Activated CD4-positive, alpha-beta T cell treated with anti-CD3 and anti-CD28 coated beads, Interleukin-2, amount 10 ng/mL, durations not matched to agents 24 days and 14 days (primary cell): ENCODE results near the gene ANK3. TPM values are rescaled to one million over a fixed set of nuclear protein-coding genes. Genes with fewer than 3 reads are reported as not detected.
"Not testable (repeated sequence)": the region's sequence is repeated elsewhere in the genome, so short reads cannot be mapped to it uniquely, and the experiment has no call there.

Experiments used
- DNase-seq: peaks from one replicate; pipeline ENCODE4 v3.0.0; 2022
- H3K27ac Mint-ChIP-seq: one replicate; pipeline ENCODE4 v1.8.0; 2022; ENCODE audit warnings: mild to moderate bottlenecking, mixed read lengths
- H3K27me3 Mint-ChIP-seq: one replicate; pipeline ENCODE4 v1.8.0; 2022; ENCODE audit warnings: mixed read lengths
- H3K36me3 Mint-ChIP-seq: one replicate; pipeline ENCODE4 v1.8.0; 2022; ENCODE audit warnings: low read depth, mild to moderate bottlenecking, mixed read lengths
- H3K4me1 Mint-ChIP-seq: one replicate; pipeline ENCODE4 v1.8.0; 2021; ENCODE audit warnings: mixed read lengths
- H3K4me3 Mint-ChIP-seq: one replicate; pipeline ENCODE4 v1.8.0; 2022; ENCODE audit warnings: mild to moderate bottlenecking, moderate library complexity, mixed read lengths
- H3K9me3 Mint-ChIP-seq: one replicate; pipeline ENCODE4 v1.8.0; 2021; ENCODE audit warnings: mixed read lengths
- intact Hi-C: fragments of 100-400 bp; cut with micrococcal nuclease; formaldehyde crosslinking; loops from one replicate; pipeline ENCODE4 v1.15.1; 2023
- total RNA-seq: library from RNA; stranded (reverse); gene quantifications from 2 replicates; pipeline ENCODE4 v1.2.3, GENCODE V29; 2022

Gene ANK3
- total RNA-seq, 1 donor from 2014 or later: 23.5 TPM

DNA sequence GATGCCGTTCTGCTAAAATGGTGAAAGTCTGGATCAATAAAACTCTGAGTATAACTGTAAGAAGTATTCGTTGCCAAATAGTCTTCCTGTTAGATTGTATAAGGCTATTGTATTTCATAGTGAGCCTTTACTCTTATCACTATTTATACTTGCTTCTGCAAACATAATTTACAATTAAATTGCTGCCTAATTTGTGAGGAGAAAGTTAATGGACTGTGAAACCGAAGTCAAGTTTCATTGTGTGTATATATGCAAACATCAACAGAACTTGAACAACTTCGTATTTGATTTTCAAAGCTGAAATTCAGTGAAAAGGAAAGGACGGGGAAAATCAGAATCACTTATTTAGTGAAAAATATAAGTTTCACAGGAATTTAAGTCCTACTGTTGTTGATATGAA lies 347.4 kb downstream of the ANK3 start:
- no peak overlapping the region for H3K27ac Mint-ChIP-seq
- H3K36me3 Mint-ChIP-seq: no peaks in the 10 kb centered on the region
- no peak overlapping the region for H3K4me3 Mint-ChIP-seq
- DNase-seq: no peak
- no peaks in the 10 kb centered on the region for H3K9me3 Mint-ChIP-seq
- intact Hi-C loops: loop anchor here (10.0 kb wide), 1 partner anchor 797 kb away; no protein-coding TSS in a partner anchor
- no peaks in the 10 kb centered on the region for H3K4me1 Mint-ChIP-seq
- H3K27me3 Mint-ChIP-seq: no peaks in the 10 kb centered on the region

DNA sequence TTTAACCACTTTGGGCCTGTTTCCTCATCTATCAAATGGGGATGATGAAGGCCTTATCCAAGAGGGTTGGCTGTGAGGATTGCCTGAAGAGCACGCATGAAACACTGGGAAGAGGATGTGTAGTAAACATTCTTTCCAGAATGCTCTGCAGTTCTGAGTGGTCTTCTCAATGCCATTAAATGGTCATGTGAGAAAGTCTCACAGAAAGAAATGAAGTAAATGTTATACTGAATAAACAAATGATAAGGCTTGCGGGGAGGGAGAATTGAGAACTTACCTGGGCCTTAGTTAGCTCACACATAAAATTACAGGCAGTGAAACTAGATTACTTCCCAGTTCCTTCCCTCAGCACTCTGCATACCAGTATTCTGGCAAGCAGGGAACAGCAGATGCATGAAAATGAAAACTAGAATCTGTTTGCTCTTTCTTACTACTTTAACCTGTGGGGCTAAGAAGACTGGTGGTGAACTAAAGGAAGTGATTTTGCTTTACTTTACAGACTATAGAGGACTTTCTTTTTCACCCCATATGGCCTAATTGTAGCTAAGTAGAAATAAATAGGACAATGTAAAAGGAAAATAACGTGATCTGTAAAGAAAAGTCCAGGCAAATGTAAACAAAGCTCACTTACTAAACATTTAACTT lies 348.1 kb downstream of the ANK3 start:
- H3K36me3 Mint-ChIP-seq: no peaks in the 10 kb centered on the region
- H3K27ac Mint-ChIP-seq: no peak overlapping the region
- intact Hi-C loops: loop anchor here (10.0 kb wide), 1 partner anchor 797 kb away; no protein-coding TSS in a partner anchor
- no peaks in the 10 kb centered on the region for H3K4me1 Mint-ChIP-seq
- H3K4me3 Mint-ChIP-seq: no peak overlapping the region
- H3K27me3 Mint-ChIP-seq: no peaks in the 10 kb centered on the region
- no peaks in the 10 kb centered on the region for H3K9me3 Mint-ChIP-seq
- no peak for DNase-seq

DNA sequence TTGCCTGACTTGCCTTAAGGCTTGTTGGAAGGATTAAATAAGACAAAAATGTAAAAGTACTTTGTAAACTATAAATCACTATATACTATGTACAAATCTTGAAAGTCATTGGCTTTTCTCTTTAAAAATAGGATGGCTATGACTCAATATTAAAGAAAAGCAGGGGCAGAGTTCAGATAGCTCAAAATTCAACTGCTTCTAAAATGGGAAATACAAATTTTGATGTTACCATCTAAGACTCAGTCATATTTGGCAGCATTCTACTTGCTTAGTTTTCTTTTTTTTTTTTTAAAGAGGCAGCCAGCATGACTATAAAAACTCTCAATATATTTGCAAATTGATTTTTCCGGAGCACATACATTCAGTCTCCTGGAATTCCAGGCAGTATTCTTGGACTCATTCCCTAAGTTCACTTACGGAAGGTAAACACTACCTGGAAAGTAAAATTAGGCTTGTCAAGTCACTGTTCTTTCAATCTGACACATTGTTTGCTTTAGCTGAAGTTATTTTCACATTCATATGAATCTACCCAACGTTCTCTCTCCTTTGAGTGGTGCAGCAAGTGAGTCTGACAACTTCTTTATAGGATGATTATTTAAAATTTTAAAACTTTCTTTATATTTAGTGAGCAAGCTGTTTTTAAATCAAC lies 349.5 kb downstream of the ANK3 start:
- Mint-ChIP-seq H3K36me3 (no peaks in the 10 kb centered on the region), H3K4me3 (no peak overlapping the region), H3K9me3 (no peaks in the 10 kb centered on the region), H3K27me3 (no peaks in the 10 kb centered on the region), H3K4me1 (no peaks in the 10 kb centered on the region), H3K27ac (no peak overlapping the region)
- intact Hi-C loops: loop anchor here (10.0 kb wide), 1 partner anchor 795 kb away; no protein-coding TSS in a partner anchor
- no peak for DNase-seq

DNA sequence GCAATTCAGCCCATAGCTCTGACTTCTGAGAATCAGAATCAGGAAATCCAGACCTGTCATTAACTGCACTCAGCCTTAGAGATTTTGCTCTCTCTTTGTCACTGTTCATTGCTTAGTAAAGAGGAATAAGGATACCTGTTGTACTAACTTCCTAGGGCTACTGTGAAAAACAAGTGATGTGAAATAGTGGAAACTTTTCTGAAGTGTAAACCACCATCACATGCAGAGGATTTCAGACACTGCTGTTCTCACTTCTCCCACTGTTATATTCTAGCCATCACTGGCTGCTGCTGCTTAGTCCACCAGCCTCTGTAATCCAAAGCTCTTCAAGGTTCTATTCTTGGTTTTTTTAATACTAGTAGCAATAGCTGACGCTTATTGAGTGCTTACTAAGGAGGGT lies 353.7 kb downstream of the ANK3 start:
- intact Hi-C loops: no loop called here
- Mint-ChIP-seq H3K4me3 (no peak overlapping the region), H3K36me3 (peaks cover 4% of the 10 kb centered on the region), H3K4me1 (peaks cover 6% of the 10 kb centered on the region), H3K27ac (no peak overlapping the region), H3K9me3 (no peaks in the 10 kb centered on the region), H3K27me3 (no peaks in the 10 kb centered on the region)
- DNase-seq: no peak

DNA sequence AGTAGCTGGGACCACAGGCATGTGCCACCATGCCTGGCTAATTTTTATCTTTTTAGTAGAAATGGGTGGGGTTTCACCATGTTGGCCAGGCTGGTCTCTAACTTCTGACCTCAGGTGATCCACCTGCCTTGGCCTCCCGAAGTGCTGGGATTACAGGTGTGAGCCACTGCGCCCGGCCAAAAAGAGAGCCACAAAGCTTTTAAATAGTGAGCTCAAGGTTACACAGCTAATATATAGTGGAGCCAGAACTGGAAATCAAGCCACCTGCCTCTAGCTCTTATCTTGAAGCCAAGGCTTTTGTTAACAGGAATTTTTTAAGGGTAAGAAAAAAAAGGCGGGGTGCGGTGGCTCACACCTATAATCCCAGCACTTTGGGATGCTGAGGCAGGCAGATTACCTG lies 354.3 kb downstream of the ANK3 start:
- H3K4me1 Mint-ChIP-seq, H3K36me3 Mint-ChIP-seq, DNase-seq, H3K27me3 Mint-ChIP-seq, intact Hi-C loops, H3K9me3 Mint-ChIP-seq, H3K27ac Mint-ChIP-seq, H3K4me3 Mint-ChIP-seq: not testable (repeated sequence)

DNA sequence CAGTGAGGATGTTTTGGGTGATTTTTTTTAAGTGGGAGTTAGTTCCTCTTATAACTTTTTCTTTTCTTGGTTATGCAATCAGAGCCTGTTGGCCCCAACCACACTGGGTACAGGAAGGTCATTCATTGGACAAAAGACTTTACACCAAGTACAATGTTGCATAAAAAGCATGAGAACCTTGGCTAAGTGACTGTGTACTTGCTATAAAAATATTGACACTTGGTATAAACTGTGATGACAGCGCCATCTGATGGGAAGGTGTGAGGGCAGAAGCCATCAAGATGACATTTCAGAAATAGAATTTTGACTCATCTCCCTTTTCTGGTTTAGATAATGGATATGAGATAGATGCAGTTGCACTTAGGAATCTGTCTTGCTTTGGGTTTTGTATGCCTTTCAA lies 357.0 kb downstream of the ANK3 start:
- peaks cover 4% of the 10 kb centered on the region for H3K36me3 Mint-ChIP-seq
- no peaks in the 10 kb centered on the region for H3K27me3 Mint-ChIP-seq
- H3K4me3 Mint-ChIP-seq: no peak overlapping the region
- peaks cover 6% of the 10 kb centered on the region for H3K4me1 Mint-ChIP-seq
- intact Hi-C loops: loop anchor here (1.0 to 5.0 kb wide), 4 partner anchors 126 to 406 kb away; partner anchors contain the start of gene CCDC6
- no peak overlapping the region for H3K27ac Mint-ChIP-seq
- H3K9me3 Mint-ChIP-seq: no peaks in the 10 kb centered on the region
- DNase-seq: peak; percentile 79

DNA sequence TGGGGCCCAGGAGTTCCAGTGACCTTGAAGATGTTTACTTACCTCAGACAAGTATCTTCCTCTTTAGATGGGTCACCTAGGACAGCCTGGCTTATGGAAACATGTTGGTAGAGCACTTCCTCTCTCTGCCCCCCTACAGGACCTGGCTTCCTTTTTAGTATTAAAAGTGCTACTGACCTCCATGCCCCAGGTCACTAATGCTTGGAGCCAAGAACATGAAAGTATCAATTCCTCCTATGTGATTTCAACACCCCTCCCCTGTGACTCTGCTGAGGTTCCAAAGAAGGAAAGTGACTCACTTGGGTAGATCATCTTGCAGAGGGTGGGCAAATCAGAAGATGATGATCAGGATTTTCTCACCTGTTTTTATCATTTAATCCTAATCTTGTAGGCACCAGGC lies 358.0 kb downstream of the ANK3 start:
- Mint-ChIP-seq H3K9me3 (no peaks in the 10 kb centered on the region), H3K36me3 (peaks cover 4% of the 10 kb centered on the region), H3K4me1 (peaks cover 6% of the 10 kb centered on the region), H3K27me3 (no peaks in the 10 kb centered on the region), H3K27ac (no peak overlapping the region), H3K4me3 (no peak overlapping the region)
- intact Hi-C loops: loop anchor here (1.0 to 5.0 kb wide), 4 partner anchors 125 to 405 kb away; partner anchors contain the start of gene CCDC6
- no peak for DNase-seq

DNA sequence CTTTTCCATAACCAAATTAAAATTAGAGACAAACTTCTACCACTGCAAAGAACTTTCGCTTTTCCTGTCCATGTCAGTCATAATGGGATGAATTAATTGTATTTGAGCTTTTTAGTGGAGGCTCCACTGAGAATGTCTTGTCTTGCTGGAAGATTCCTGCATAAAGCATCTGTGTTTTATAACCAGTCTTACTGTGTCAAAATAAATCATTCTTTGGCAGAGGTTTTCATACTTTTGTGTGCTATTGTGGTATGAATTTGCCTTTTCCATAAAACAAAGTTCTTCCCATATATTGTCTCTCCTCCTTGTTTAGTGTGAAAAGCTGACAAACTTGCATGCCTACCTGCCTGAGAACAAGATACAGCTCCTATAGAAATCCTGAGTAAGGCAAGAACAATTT lies 358.5 kb downstream of the ANK3 start:
- intact Hi-C loops: loop anchor here (5.0 kb wide), 1 partner anchor 154 kb away; no protein-coding TSS in a partner anchor
- no peak overlapping the region for H3K27ac Mint-ChIP-seq
- no peaks in the 10 kb centered on the region for H3K9me3 Mint-ChIP-seq
- no peaks in the 10 kb centered on the region for H3K27me3 Mint-ChIP-seq
- DNase-seq: no peak
- peaks cover 4% of the 10 kb centered on the region for H3K36me3 Mint-ChIP-seq
- H3K4me3 Mint-ChIP-seq: no peak overlapping the region
- H3K4me1 Mint-ChIP-seq: peaks cover 6% of the 10 kb centered on the region

DNA sequence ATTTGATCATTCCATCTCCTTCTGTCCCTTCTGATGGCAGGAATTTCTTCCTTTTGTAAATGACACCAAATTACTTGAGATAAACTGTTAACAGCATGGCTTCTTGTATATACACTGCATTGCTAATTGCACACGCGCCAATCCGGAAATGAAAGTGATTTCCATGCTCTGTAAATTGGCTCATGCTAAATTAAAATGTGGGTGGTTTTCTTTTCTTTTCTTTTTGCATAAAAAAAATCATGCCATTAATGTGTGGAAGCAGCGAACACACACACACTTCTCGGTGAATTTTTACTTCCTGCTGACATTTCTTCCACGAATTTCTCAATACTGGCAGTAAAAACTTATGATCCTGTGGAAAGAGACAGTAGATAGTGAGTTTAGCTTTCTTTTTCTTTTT lies 360.2 kb downstream of the ANK3 start:
- peaks cover 4% of the 10 kb centered on the region for H3K36me3 Mint-ChIP-seq
- intact Hi-C loops: no loop called here
- H3K27me3 Mint-ChIP-seq: no peaks in the 10 kb centered on the region
- no peak for DNase-seq
- no peaks in the 10 kb centered on the region for H3K9me3 Mint-ChIP-seq
- H3K4me1 Mint-ChIP-seq: peaks cover 6% of the 10 kb centered on the region
- no peak overlapping the region for H3K4me3 Mint-ChIP-seq
- no peak overlapping the region for H3K27ac Mint-ChIP-seq

DNA sequence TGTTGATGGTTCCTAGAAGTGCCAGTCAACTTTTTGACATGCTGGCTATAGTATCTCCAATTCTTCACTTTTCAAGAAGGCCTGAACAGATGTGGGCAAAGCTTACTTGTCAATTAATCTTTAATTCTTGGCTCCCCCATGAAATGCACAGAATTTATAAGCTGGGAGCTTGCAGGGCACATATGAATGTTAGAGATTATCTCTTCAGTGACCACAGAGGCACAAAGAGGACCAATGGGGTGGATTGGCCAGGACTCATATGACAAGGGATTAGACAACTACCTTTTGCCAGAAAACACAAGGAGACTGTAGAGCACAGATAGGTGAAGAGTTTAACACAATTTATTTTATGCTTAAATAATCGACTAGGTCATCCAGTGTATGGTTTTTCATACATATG lies 361.6 kb downstream of the ANK3 start:
- intact Hi-C loops: no loop called here
- peaks cover 4% of the 10 kb centered on the region for H3K36me3 Mint-ChIP-seq
- H3K9me3 Mint-ChIP-seq: no peaks in the 10 kb centered on the region
- no peak overlapping the region for H3K27ac Mint-ChIP-seq
- no peak for DNase-seq
- peaks cover 6% of the 10 kb centered on the region for H3K4me1 Mint-ChIP-seq
- H3K4me3 Mint-ChIP-seq: no peak overlapping the region
- H3K27me3 Mint-ChIP-seq: no peaks in the 10 kb centered on the region

DNA sequence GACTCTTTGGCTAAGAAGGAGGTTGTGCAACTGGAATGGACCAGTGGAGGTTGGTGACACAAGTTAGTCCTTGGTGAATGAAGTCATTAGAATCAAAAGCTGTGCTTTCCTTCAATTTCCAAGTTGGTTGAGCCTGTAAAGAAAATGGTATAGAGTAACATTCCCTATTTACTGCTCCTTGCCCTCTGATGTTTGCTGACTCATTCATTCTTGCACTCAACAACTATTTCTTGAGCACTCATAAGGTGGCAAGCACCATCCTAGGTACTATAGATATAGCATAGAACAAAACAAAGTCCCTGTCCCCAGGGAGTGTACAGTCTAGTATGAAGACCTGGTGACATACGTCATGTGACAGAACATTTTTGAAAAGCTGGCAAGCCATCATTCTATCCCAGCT lies 364.4 kb downstream of the ANK3 start:
- peaks cover 3% of the 10 kb centered on the region for H3K9me3 Mint-ChIP-seq
- H3K27ac Mint-ChIP-seq: no peak overlapping the region
- no peaks in the 10 kb centered on the region for H3K4me1 Mint-ChIP-seq
- no peak for DNase-seq
- no peak overlapping the region for H3K4me3 Mint-ChIP-seq
- H3K27me3 Mint-ChIP-seq: peaks cover 3% of the 10 kb centered on the region
- no peaks in the 10 kb centered on the region for H3K36me3 Mint-ChIP-seq
- intact Hi-C loops: no loop called here

DNA sequence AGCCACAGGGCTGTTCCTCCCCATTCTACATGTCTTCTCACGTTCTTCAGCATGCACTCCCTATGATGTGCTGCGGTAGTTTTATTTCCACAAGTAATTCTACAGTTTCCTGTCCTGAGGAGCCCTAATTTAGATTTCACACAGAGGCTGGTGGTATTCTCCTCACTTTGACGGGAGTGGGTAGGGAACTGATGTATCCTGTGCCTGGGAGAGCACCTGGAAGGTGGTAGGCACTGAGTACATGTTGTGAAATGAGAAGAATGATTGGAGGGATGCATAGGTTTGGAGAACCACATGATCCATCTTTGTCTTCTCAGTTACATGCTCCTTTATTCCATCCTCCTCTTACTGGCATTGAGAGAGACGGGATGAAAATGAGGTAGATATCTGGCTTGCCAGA lies 365.2 kb downstream of the ANK3 start:
- Mint-ChIP-seq H3K27me3 (peaks cover 3% of the 10 kb centered on the region), H3K9me3 (peaks cover 4% of the 10 kb centered on the region), H3K4me1 (no peaks in the 10 kb centered on the region), H3K4me3 (no peak overlapping the region), H3K27ac (no peak overlapping the region), H3K36me3 (no peaks in the 10 kb centered on the region)
- intact Hi-C loops: no loop called here
- DNase-seq: no peak

DNA sequence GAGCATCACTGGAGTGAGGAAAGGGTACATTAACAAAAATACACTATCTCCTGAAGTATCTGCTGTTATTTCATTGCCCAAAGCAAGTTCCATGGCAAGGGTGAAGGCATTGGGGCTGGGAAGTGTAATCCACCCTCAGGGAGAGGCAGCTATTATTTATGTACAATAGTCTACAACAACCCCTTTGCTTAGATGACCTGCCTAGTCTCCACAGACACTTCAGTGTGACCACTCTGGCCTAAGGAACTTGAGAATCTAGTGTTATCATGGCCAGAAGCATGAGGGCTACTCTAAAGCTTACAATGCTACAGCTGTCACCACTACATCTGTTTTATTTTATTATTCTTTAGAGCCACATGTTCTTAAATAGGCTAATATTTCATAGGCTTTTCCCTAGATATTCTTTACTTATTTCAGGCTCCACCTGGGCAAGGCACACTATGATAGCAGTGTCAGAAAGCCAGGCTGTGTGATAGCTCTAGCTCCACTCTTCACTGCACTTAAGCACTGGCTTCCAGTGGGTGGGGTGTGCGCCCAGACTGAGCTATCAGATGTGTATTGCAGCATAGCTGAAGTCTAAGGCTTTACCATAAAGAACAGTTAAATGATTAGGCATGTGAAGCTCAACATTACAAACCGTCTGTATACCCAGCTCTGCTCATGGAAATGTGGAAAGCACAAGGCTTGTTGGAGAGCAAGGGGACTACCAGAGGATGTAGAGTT lies 366.4 kb downstream of the ANK3 start:
- Mint-ChIP-seq H3K4me1 (no peaks in the 10 kb centered on the region), H3K4me3 (no peak overlapping the region), H3K27ac (no peak overlapping the region), H3K36me3 (no peaks in the 10 kb centered on the region), H3K27me3 (peaks cover 3% of the 10 kb centered on the region), H3K9me3 (peaks cover 4% of the 10 kb centered on the region)
- no peak for DNase-seq
- intact Hi-C loops: no loop called here

DNA sequence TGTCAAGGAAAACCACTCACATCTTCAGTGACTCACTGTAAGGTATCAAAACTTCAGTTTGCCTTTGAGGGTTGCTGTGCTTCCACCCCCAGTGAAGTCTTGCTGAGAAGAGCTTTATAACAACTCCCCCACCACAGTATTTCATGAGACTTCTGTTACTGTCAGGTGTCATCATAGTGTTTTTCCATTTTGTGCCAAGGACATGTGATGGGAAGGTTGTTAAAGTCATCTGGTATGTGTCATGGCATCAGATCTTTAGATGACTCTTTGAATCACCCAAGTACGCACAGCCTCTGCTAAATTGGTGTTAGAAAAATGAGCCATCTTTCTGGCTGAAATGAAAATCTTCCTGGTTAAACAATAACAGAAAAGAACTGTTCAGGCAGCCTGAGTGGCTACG lies 368.3 kb downstream of the ANK3 start:
- Mint-ChIP-seq H3K4me3 (no peak overlapping the region), H3K36me3 (no peaks in the 10 kb centered on the region), H3K27ac (no peak overlapping the region), H3K27me3 (peaks cover 3% of the 10 kb centered on the region), H3K9me3 (peaks cover 4% of the 10 kb centered on the region), H3K4me1 (no peaks in the 10 kb centered on the region)
- intact Hi-C loops: no loop called here
- no peak for DNase-seq
